Left cardiac atrium (tissue), 4 donors: ENCODE measurements around the gene MRPL2. TPM values are rescaled to one million over a fixed set of nuclear protein-coding genes. Genes with fewer than 3 reads are reported as not detected.
A peak's percentile ranks its signal among the peaks of the same experiment; 100 is the strongest.

Experiments used
- ATAC-seq, 2 donors: fragments of 200-7000 bp; cut with Tn5 transposase; one replicate each; pipeline ENCODE4 v1.9.1; 2020; ENCODE audit warnings: mild to moderate bottlenecking in 2 of 2, moderate library complexity in 2 of 2
- DNase-seq: peaks from one replicate; pipeline ENCODE4 v3.0.0-alpha.2; 2020
- intact Hi-C, 2 donors: fragments of 100-400 bp; cut with DNase I; formaldehyde crosslinking; loops; one replicate each; pipeline versions ENCODE4 v1.14.1 to v1.15.1; 2022 to 2023
- total RNA-seq, 2 donors: library from RNA; stranded (reverse); fragmentation: NEBNext Ultra II Directional; extraction: Animal tissue kit (Norgen Biotek cat#: 25700); gene quantifications; one replicate each; pipeline ENCODE4 v1.2.1, GENCODE V29; 2021
- donor health status: DM: no; HTN: yes; CAD: no.
- donor health status: DM: no; HTN: yes; CAD: no; lungs with severe emphysema.
- donor health status: DM: yes; HTN: yes; CAD: no.
- donor health status: Dilated cardiomyopathy.

Gene MRPL2
- total RNA-seq, 2 donors from 2014 or later, result 76.3 to 97.1 TPM

GRCh38 chr6:43033496-43034189 is 25.6 kb downstream of the MRPL2 start:
- DNase-seq (no peak), ATAC-seq (no peak)
- intact Hi-C loops, result no loop called here

DNA sequence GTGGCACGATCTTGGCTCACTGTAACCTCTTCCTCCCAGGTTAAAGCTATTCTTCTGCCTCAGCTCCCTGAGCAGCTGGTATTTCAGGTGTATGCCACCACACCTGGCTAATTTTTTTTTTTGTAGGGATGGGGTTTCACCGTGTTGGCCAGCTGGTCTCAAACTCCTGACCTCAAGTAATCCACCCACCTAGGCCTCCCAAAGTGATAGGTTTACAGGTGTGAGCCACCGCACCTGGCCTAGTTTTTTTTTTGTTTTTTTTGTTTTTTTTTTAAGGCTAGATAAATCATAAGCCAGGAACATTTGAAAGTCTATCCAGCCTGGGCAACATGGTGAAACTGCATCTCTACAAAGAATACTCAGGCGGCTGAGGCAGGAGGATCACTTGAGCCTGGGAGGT is 26.9 kb downstream of the MRPL2 start:
- no peak for DNase-seq
- intact Hi-C loops, result no loop called here
- ATAC-seq, result no peak

- no peak for ATAC-seq
- no peak for DNase-seq
- intact Hi-C loops, result no loop called here
Observed at GRCh38 chr6:43029120-43029519, 30.1 kb downstream of the MRPL2 start.

DNA sequence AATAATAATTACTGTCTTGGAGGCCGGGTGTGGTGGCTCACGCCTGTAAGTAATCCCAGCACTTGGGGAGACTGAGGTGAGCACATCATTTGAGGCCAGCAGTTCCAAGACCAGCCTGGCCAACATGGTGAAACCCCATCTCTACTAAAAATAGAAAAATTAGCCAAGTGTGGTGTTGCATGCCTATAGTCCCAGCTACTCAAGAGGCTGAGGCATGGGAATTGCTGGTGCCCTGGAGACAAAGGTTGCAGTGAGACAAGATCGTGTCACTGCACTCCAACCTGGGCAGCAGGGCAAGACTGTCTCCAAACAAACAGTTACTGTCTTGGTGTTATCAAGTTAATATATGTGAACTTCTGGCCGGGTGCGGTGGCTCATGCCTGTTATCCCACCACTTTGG is 32.9 kb downstream of the MRPL2 start:
- DNase-seq (no peak), ATAC-seq (no peak)
- intact Hi-C loops, result no loop called here

GRCh38 chr6:43024436-43024835 is 34.8 kb downstream of the MRPL2 start:
- intact Hi-C loops, result no loop called here
- DNase-seq (no peak), ATAC-seq (no peak)

DNA sequence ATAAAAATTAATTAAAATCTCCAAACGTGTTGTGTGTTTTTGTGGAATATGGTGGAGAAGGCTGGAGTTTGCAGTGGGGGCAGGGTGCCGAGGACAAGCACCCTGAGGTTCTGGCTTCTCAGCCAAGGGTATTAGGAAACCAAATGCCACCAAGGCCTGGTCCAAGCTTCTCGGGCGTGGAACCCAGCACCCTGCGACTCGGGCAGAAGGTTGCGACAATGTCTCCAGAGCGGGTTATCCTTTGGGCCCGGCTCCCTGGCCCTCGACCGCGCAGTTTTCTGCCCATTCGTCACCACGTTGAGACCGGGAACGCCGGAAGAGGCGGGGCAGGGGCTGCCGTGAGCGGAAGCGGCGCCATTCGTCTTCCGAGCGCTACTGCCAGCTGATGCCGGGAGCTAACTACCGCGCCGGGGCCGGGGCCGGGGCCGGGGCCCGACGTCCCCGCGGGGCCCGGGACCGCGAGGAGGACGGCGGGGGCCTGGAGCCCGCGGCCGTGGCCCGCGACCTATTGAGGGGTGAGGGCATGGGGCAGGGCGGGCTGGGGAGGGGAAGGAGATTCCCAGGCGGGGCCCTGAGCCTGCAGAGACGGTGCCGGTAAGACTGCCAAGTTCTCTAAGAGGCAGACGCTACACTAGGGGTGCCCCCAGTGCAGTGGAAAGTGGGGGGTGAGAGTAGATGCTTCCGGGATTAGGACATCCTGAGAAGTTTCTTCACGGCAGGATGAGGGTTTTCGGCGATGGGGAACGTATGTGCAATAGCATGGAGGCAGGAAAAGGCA is 37.8 kb downstream of the MRPL2 start, which contains the start of gene RRP36:
Gene RRP36 (plus strand): TSS at position 354 of the 778 bp plus-strand sequence. CDS start 32 bp downstream, at position 386.
- intact Hi-C loops, result no loop called here
- ATAC-seq, result peak; percentile 91 to 92

DNA sequence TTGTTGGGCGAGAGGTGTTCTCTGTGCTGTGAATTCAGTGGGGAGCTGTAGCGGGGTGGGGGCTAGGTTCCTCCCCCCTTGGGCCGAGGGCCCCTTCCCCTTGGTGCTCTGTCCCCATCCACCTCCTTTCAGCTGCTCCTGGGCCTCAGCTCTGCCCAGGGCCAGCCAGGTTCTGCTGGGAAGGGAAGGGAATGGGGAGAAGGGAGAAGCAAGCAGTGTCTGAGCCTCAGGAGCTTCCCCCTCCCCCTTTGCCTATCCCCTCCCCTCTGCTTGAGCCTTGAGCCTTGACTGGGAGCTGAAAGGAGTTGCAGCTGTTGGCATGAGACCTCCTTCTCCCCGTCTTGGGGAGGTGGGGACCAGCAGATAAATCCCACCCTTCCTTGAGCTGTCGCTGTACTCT is 38.4 kb downstream of the MRPL2 start:
- ATAC-seq, result peak in 1 of 2 donors; percentile 5
- intact Hi-C loops, result no loop called here
- no peak for DNase-seq

More for the DNA sequence above, 37.8 kb downstream of the MRPL2 start, which contains the start of gene RRP36:
- peak; percentile 91 for DNase-seq

DNA sequence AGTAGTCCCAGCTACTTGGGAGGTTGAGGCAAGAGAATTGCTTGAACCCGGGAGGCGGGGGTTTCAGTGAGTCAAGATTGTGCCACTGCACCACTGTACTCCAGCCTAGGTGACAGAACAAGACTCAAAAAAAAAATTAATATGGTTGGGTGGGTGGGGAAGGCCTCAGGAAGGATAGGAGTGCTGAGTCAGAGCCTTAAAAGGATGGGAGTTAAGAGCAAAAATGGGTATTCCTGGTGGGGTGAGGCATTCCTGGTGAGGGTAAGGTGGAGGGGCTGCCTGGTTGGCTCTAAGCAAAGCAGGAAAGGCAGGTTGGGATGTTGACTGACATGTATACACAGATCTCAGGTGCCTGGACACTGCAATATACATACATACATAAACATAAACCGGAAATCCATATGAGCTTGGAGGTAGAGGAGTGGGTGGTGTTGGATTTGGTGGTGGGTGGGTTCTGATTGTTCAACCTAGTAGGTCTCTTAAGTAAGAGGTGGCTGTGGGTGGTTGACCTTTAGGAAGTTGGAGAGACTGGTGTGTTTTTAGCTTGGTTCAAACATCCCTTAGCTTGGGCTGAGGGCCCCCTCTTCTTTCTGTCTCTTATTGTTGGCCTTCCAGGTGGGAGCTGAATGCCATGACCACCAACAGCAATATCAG is 39.1 kb downstream of the MRPL2 start:
- DNase-seq, result no peak
- intact Hi-C loops, result no loop called here
- no peak for ATAC-seq

GRCh38 chr6:43019152-43019551 is 40.1 kb downstream of the MRPL2 start:
- no peak for ATAC-seq
- no peak for DNase-seq
- intact Hi-C loops, result loop anchor here in 1 of 2 donors (5.0 kb wide), 1 partner anchor 33 kb away; the partner anchor contains the start of gene CUL7

DNA sequence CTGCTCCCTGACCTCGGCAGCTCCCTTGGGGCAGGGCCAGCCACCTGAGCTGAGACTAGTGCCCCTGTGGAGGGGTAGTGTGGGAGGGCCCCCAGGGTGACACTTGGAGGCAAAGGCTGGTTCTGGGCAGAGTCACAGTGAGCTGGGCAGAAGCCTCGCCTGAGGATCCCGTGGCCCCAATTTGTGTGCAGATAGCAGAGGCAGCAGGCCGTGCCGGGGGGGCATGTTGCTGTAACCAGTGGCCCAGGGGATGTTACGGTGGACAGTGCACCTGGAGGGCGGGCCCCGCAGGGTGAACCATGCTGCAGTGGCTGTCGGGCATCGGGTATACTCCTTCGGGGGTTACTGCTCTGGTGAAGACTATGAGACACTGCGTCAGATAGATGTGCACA is 42.3 kb downstream of the MRPL2 start:
- intact Hi-C loops, result loop anchor here in 1 of 2 donors (5.0 kb wide), 1 partner anchor 35 kb away; the partner anchor contains the start of gene CUL7
- no peak for ATAC-seq
- no peak for DNase-seq

DNA sequence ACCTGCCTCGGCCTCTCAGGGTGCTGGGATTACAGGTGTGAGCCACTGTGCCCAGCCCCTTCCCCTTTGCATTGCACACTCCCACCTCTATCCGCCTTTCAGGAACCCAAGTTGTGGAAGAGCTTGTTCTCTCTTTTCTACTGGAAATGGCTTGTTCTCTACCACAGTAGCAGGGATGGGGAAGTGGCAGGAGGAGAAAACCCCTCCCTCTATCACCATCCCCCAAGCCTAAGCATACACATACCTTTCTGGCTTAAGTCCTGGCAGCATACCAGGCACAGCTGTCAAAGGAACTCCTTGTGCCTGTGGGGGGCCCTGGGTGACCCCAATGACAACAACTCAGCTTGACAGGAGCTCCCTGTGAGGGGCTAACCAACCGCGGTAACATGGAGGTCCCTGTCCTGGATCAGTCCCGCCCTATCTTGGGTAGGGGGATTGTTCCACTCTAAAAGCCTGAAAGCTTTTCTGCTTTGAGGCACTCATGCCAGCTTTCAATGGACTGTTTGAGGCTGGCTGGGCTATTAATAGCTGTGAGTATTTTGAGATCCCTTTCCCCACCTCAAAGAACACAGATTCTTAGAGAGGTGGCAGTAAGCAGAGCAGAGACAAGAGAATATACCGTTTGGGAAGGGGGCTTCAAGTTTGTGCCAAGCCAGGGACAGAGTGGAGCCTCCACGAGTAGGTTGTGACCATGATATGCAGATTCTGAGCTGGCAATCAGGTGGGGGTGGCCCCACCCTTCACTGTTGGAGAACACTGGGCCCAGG is 42.9 kb downstream of the MRPL2 start:
- ATAC-seq, result no peak
- DNase-seq, result no peak
- intact Hi-C loops, result loop anchor here in 1 of 2 donors (5.0 kb wide), 1 partner anchor 36 kb away; the partner anchor contains the start of gene CUL7

DNA sequence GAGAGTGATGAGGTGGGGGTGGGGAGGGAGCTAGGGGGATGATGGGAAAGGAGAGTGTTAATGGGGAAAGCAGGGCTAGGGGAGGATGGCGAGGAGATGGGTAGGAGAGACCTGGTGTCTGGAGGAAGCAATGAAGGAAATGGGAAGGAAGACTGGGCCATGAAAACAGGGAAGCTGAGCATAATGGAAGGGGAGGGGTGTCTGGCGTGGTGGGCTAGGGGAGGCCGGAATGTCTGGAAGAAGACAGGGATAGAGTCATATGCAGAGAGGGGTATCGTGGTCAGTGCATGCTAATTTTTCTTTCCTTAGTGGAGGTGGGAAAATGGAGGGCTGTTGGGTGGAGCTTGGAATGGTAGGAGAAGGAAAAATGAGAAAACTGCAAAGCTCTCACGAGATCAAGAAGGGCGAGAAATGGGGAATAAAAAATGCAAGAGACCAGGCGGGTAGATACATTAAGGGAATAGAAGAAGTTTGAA is 44.8 kb downstream of the MRPL2 start:
- intact Hi-C loops, result no loop called here
- peak in 1 of 2 donors; percentile 8 for ATAC-seq

GRCh38 chr6:43013843-43014433 is 45.3 kb downstream of the MRPL2 start, which contains the start of the genes KLHDC3 and MEA1:
Gene KLHDC3 (plus strand): TSS chr6:43014249. CDS start chr6:43017193, 2,944 bp downstream.
Gene MEA1 (minus strand): TSS chr6:43013946. CDS start chr6:43013813, 133 bp downstream.
- ATAC-seq (peak; percentile 97 to 98), DNase-seq (peak; percentile 99)
- intact Hi-C loops, result no loop called here

More for the DNA sequence above, 44.8 kb downstream of the MRPL2 start:
- no peak for DNase-seq

DNA sequence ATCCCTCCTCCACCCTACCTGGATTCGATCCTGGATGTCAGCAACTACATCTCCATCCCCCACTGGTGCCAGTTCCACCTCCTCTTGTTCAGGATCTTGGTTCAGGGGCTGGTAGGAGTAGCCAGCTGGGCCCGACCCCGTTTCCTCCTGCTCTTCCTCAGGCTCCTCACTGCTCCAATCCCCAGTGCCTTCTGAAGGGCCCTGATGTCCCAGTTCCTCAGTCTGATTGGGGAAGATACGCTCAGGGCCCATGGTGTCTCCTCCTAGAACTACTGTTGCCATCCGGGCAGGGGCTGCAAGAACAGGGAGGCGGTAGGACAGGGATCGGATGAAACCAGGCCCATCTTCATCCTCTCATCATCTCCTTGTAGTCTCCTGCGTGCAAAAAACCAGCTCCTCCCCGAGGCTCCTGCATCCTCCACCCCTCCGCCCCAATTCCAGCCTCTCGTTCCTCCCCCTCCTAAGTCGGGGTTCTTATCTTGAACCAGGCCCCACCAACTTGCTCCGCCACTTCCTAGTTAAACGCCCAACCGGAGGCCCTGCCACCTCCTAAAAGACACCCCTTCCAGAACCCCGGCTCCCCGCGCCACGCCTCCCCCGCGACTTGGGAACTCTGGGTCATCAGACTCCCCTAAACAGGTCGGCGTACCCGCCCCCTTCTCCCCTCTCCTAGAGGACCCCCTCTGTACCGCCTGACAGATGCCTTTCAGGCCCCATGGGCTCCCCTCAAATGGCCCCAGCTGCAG is 46.0 kb downstream of the MRPL2 start:
- no peak for DNase-seq
- ATAC-seq, result peak; percentile 5 to 20
- intact Hi-C loops, result no loop called here

GRCh38 chr6:43012364-43012763 is 46.9 kb downstream of the MRPL2 start:
- no peak for DNase-seq
- intact Hi-C loops, result no loop called here

DNA sequence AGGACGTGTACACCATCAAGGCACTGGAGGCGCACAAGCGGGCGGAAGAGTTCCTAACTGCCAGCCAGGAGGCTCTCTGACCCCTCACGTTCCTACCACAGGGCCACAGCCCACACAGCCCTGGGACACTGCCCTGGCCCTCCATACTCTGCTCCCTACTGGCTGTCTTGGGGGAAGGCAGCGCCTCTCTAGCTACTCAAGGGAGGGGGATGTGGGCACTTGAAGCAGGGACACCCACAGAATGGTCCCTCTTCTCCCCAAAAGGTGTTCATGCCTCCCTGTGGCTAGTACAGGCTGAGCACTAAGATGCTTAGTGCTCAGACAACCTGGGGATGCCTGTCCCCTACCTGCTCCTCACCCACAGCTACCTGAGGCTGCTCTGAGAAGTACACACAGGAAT is 48.0 kb downstream of the MRPL2 start:
- intact Hi-C loops, result no loop called here
- ATAC-seq (no peak), DNase-seq (no peak)

More at GRCh38 chr6:43012364-43012763, 46.9 kb downstream of the MRPL2 start:
- no peak for ATAC-seq

DNA sequence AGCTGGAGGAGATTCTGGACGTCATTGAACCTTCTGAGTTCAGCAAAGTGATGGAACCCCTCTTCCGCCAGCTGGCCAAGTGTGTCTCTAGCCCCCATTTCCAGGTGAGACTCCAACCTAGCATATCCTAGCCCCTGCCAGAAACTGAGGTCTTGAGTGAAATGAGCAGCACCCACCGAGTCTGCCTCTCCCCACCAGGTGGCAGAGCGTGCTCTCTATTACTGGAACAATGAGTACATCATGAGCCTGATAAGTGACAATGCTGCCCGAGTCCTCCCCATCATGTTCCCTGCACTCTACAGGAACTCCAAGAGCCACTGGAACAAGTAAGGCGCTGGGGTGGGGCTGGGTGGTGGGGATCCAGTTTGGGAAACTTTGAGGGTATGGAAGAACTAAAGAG is 50.1 kb downstream of the MRPL2 start:
- peak; percentile 54 for DNase-seq
- ATAC-seq, result no peak
- intact Hi-C loops, result loop anchor here (1.0 to 5.0 kb wide), 2 partner anchors 133 to 134 kb away; no protein-coding TSS in a partner anchor
